ENCODE measurements around the gene CPT1A. TPM values are rescaled to one million over a fixed set of nuclear protein-coding genes. Genes with fewer than 3 reads are reported as not detected.

Gene CPT1A
- total RNA-seq, 1 donor from 2014 or later = 102 TPM

GRCh38 chr11:68831124-68831523 lies 10.6 kb downstream of the CPT1A start:
- DNase-seq (ENCODE audit: low spot score) = no peak

GRCh38 chr11:68829581-68829980 lies 12.1 kb downstream of the CPT1A start:
- no peak for DNase-seq (ENCODE audit: low spot score)

- DNase-seq (ENCODE audit: low spot score) = no peak
Measured at GRCh38 chr11:68828957-68829356, 12.8 kb downstream of the CPT1A start.

GRCh38 chr11:68828155-68828931 lies 13.4 kb downstream of the CPT1A start:
- DNase-seq (ENCODE audit: low spot score) = no peak

GRCh38 chr11:68827733-68828132 lies 14.0 kb downstream of the CPT1A start:
- no peak for DNase-seq (ENCODE audit: low spot score)

GRCh38 chr11:68826726-68827125 lies 15.0 kb downstream of the CPT1A start:
- DNase-seq (ENCODE audit: low spot score) = no peak

GRCh38 chr11:68825571-68825970 lies 16.1 kb downstream of the CPT1A start:
- no peak for DNase-seq (ENCODE audit: low spot score)

- DNase-seq (ENCODE audit: low spot score) = no peak
Measured at GRCh38 chr11:68822546-68822945, 19.2 kb downstream of the CPT1A start.

GRCh38 chr11:68821670-68822069 lies 20.0 kb downstream of the CPT1A start:
- DNase-seq (ENCODE audit: low spot score) = no peak

- no peak for DNase-seq (ENCODE audit: low spot score)
Measured at GRCh38 chr11:68819362-68819761, 22.4 kb downstream of the CPT1A start.

- no peak for DNase-seq (ENCODE audit: low spot score)
Measured at GRCh38 chr11:68818181-68818580, 23.5 kb downstream of the CPT1A start.

- no peak for DNase-seq (ENCODE audit: low spot score)
Measured at GRCh38 chr11:68817554-68817953, 24.2 kb downstream of the CPT1A start.

- no peak for DNase-seq (ENCODE audit: low spot score)
Measured at GRCh38 chr11:68816917-68817419, 24.7 kb downstream of the CPT1A start.

- DNase-seq (ENCODE audit: low spot score) = no peak
Measured at GRCh38 chr11:68816251-68816776, 25.4 kb downstream of the CPT1A start.

- DNase-seq (ENCODE audit: low spot score) = no peak
Measured at GRCh38 chr11:68813773-68814172, 27.9 kb downstream of the CPT1A start.

- DNase-seq (ENCODE audit: low spot score) = no peak
Measured at GRCh38 chr11:68812526-68812925, 29.2 kb downstream of the CPT1A start.

- DNase-seq (ENCODE audit: low spot score) = no peak
Measured at GRCh38 chr11:68810164-68810563, 31.6 kb downstream of the CPT1A start.

GRCh38 chr11:68809506-68809905 lies 32.2 kb downstream of the CPT1A start:
- no peak for DNase-seq (ENCODE audit: low spot score)

- DNase-seq (ENCODE audit: low spot score) = no peak
Measured at GRCh38 chr11:68808787-68809186, 32.9 kb downstream of the CPT1A start.

- DNase-seq (ENCODE audit: low spot score) = no peak
Measured at GRCh38 chr11:68806931-68807844, 34.5 kb downstream of the CPT1A start.

GRCh38 chr11:68804786-68805185 lies 36.9 kb downstream of the CPT1A start:
- no peak for DNase-seq (ENCODE audit: low spot score)

GRCh38 chr11:68803766-68804165 lies 38.0 kb downstream of the CPT1A start:
- no peak for DNase-seq (ENCODE audit: low spot score)
